ENCODE results near the gene SLC17A7. TPM values are rescaled to one million over a fixed set of nuclear protein-coding genes. Genes with fewer than 3 reads are reported as not detected.

Gene SLC17A7
- total and polyA plus RNA-seq, 2 of the 8 experiments (the other 6 are each of a cell fraction or from before 2014, with no cell fraction given) = 2.7 to 3.0 TPM

DNA sequence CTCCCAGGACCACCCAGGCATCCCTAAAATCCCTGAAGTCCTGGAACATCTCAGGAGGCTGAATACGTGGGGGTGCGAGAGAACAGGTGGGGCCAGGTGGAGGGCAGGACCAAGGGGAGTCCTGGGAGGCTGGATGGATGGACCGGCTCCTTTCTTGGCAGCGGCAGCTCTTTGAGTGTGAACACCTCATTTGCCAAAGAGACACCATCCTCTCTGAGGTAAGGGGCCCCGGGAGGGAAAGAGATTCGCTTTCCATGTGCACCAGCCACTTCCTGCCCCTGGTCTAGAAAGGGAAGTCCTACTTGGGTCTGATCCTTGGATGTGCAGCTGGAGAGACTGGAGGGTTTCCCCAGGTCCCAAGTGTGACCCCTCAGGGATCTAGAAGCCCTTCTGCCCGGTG lies 34.2 kb downstream of the SLC17A7 start:
- Histone ChIP-seq H3K4me3 (ENCODE audit: extremely low read depth in 1 of 4, insufficient read depth in 2 of 4, low read depth in 3 of 4, low read length in 4 of 4) (no peak overlapping the region), H3K23me2 (ENCODE audit: low read depth, low read length) (no peaks in the 10 kb centered on the region), H4K20me1 (replicated peaks in 1 of 2; ENCODE audit: control insufficient read depth in 1 of 2, insufficient read depth in 2 of 2, low read length in 2 of 2) (no peaks in the 10 kb centered on the region), H2BK5ac (ENCODE audit: low read depth, low read length) (no peak overlapping the region), H3K9me3 (ENCODE audit: insufficient read depth in 2 of 2, low read depth in 1 of 2, low read length in 1 of 2) (no peaks in the 10 kb centered on the region), H3K79me1 (ENCODE audit: low read depth, low read length) (no peaks in the 10 kb centered on the region), H3K36me3 (ENCODE audit: control insufficient read depth in 2 of 4, insufficient read depth in 4 of 4, low read length in 3 of 4) (no peaks in the 10 kb centered on the region), H3K4ac (replicated peaks; ENCODE audit: insufficient read length, low read depth, low read length) (no peak overlapping the region), H2BK120ac (replicated peaks; ENCODE audit: low read depth, low read length) (no peak overlapping the region), H2BK12ac (ENCODE audit: low read depth, low read length) (no peak overlapping the region), H3K79me2 (ENCODE audit: control insufficient read depth in 1 of 2, insufficient read depth in 2 of 2, low read length in 2 of 2) (no peaks in the 10 kb centered on the region), H2BK20ac (ENCODE audit: low read length) (0 out of 2 replicates have a peak overlapping the region, but pooled peaks have one; percentile 15), H3K4me2 (ENCODE audit: insufficient read depth in 1 of 2, low read depth in 2 of 2, low read length in 2 of 2) (no peak overlapping the region), H3K4me1 (replicated peaks in 1 of 4; ENCODE audit: control insufficient read depth in 3 of 4, insufficient read depth in 4 of 4, low read length in 3 of 4) (peaks cover 5 to 18% (median 11%) of the 10 kb centered on the region in 4 experiments), H4K91ac (replicated peaks; ENCODE audit: insufficient read length, low read length) (no peak overlapping the region), H2BK15ac (ENCODE audit: low read length) (no peak overlapping the region), H2AFZ (ENCODE audit: low read length) (no peak overlapping the region), H3K27me3 (replicated peaks in 1 of 4; ENCODE audit: control insufficient read depth in 3 of 4, extremely low read depth in 1 of 4, insufficient read depth in 3 of 4, low read length in 3 of 4) (no peaks in the 10 kb centered on the region), H3K23ac (ENCODE audit: insufficient read length) (no peak overlapping the region), H3K18ac (ENCODE audit: extremely low read depth, low read length) (no peak overlapping the region), H4K8ac (ENCODE audit: extremely low read depth, insufficient read depth, low read length) (no peak overlapping the region), H2AK5ac (ENCODE audit: low read depth, low read length) (no peak overlapping the region), H3K9ac (replicated peaks in 1 of 4; ENCODE audit: extremely low read depth in 1 of 4, low read depth in 3 of 4, low read length in 3 of 4) (no peak overlapping the region), H3K14ac (ENCODE audit: insufficient read length) (no peak overlapping the region), H3K56ac (replicated peaks; ENCODE audit: insufficient read length, low read depth, low read length) (no peak overlapping the region), H3K27ac (ENCODE audit: low read depth, low read length) (no peak overlapping the region), H4K5ac (ENCODE audit: insufficient read length, low read depth, low read length) (no peak overlapping the region)
- DNase-seq (ENCODE audit: low read depth in 1 of 2, low spot score in 2 of 2) = no peak
- no peak for FAIRE-seq
- WGBS, 2 experiments (ENCODE audit: extremely low coverage in 1 of 2, insufficient coverage in 1 of 2, insufficient read length in 1 of 2, insufficient replicate concordance in 2 of 2, low coverage in 1 of 2, low lambda C conversion rate in 2 of 2, missing lambda C conversion rate in 1 of 2) = 91% methylated on average over 4 of the region's 7 CpGs; no CpG with 5 or more reads in 1 of the 2 experiments
- CTCF ChIA-PET (ENCODE audit: partially characterized antibody) = interaction anchor here (1.1 to 2.3 kb wide), 8 partner anchors 9 to 26 kb away, joined by 3 to 24 read pairs (median 5); partner anchors contain the start of gene GFY
- POLR2A ChIA-PET (ENCODE audit: partially characterized antibody) = interaction anchor here (0.8 to 2.2 kb wide), 3 partner anchors 9 to 14 kb away, joined by 5 to 9 read pairs (median 8); no protein-coding TSS in a partner anchor
